Heart left ventricle (tissue), 16 donors: ENCODE data around the gene IPO11. TPM values are rescaled to one million over a fixed set of nuclear protein-coding genes. Genes with fewer than 3 reads are reported as not detected.

Source experiments
- ATAC-seq, 4 donors: fragments of 200-7000 bp; cut with Tn5 transposase; one replicate each; pipeline ENCODE4 v1.9.1; 2020 to 2022; ENCODE audit warnings: moderate library complexity in 4 of 4, mild to moderate bottlenecking in 3 of 4, moderate number of reproducible peaks in 1 of 4
- DNase-seq, 5 donors: peaks; one replicate each; pipeline ENCODE4 v3.0.0-alpha.2; 2020
- H3K27ac ChIP-seq, 12 donors: fragments of 200-600 bp; sonication (generic) in 4 of 12; one replicate each; pipeline versions ENCODE4 v1.5.0 to v1.8.0; 2016 to 2022; ENCODE audit warnings: mild to moderate bottlenecking in 2 of 12
- H3K27me3 ChIP-seq, 9 donors: fragments of 200-600 bp; sonication (generic) in 2 of 9; one replicate each; pipeline versions ENCODE4 v1.5.1 to v1.8.0; 2016 to 2022; ENCODE audit warnings: mild to moderate bottlenecking in 3 of 9
- H3K36me3 ChIP-seq, 9 donors: fragments of 200-600 bp; sonication (generic) in 2 of 9; one replicate each; pipeline versions ENCODE4 v1.5.0 to v1.8.0; 2018 to 2022; ENCODE audit warnings: mild to moderate bottlenecking in 2 of 9
- H3K4me1 ChIP-seq, 12 donors: fragments of 200-600 bp; sonication (generic) in 4 of 12; one replicate each; pipeline versions ENCODE4 v1.5.0 to v1.8.0; 2016 to 2022; ENCODE audit warnings: mild to moderate bottlenecking in 3 of 12
- H3K4me3 ChIP-seq, 12 donors: fragments of 200-600 bp; sonication (generic) in 4 of 12; one replicate each; pipeline versions ENCODE4 v1.5.0 to v1.8.0; 2017 to 2022; ENCODE audit warnings: mild to moderate bottlenecking in 9 of 12, moderate library complexity in 4 of 12
- H3K9me3 ChIP-seq, 12 donors: fragments of 200-600 bp; sonication (generic) in 4 of 12; one replicate each; pipeline versions ENCODE4 v1.5.0 to v1.8.0; 2016 to 2022; ENCODE audit warnings: mild to moderate bottlenecking in 1 of 12
- POLR2A ChIP-seq, 2 donors: fragments of 450-650 bp; IDR thresholded peaks; one replicate each; pipeline ENCODE4 v1.6.1; 2017; ENCODE audit warnings: antibody characterized with exemption in 2 of 2, mild to moderate bottlenecking in 2 of 2, moderate library complexity in 2 of 2
- WGBS, 4 donors: extraction: QIAGEN DNeasy Blood & Tissue Kit in 2 of 4; methylation state at CpG; one replicate each; pipeline versions ENCODE4 v1.1.5 to v1.1.7; 2013 to 2018; 5-methylcytosine and 5-hydroxymethylcytosine counted together
- intact Hi-C, 10 donors: fragments of 100-400 bp; cut with DNase I; formaldehyde crosslinking; loops; one replicate each; pipeline versions ENCODE4 v1.11.1 to v1.14.2; 2022
- polyA plus RNA-seq, 2 donors: library from polyadenylated mRNA; stranded (reverse); fragments of 200-250 nt; gene quantifications; one replicate each; pipeline ENCODE4 v1.2.3, GENCODE V29; 2013
- total RNA-seq, 9 donors: library from RNA; depleted of rRNA in 2 of 9; stranded (reverse); fragments of >200 nt in 2 of 9; fragmentation: NEBNext Ultra II Directional in 3 of 9; extraction: Animal tissue kit (Norgen Biotek cat#: 25700) in 3 of 9; gene quantifications; one replicate each; pipeline versions ENCODE4 v1.1.0 to v1.2.4, GENCODE V29; 2016 to 2023
- TF ChIP-seq, protein P1 (sequence below), 12 donors: fragments of 200-600 bp; sonication (generic) in 4 of 12; IDR thresholded peaks; one replicate each; pipeline versions ENCODE4 v1.5.0 to v1.8.0; 2018 to 2022; ENCODE audit warnings: antibody characterized with exemption in 12 of 12, mild to moderate bottlenecking in 5 of 12
- donor health status: ischemic (EF 13 %, LVEDD 7.1; RV severe dilation, severe dysfunction).
- donor health status: healthy with polysubstance abuse.
- donor health status: DM: no; HTN: yes; CAD: no.
- donor health status: DM: no; HTN: no; CAD: no.
- donor health status: ischemic (EF 25% LVEDD 6.9; RV normal size, moderate dysfunction).
- donor health status: ischemic (EF 25% LVEDD 5.7; RV mildly dilated, moderate dysfunction).
- donor health status: healthy.
- donor health status: DM: yes; HTN: yes; CAD: no.
- donor health status: ischemic (EF 35%, LVEDD 5.7; RV mildly dilated, moderate dysfunction).
- donor health status: nonischemic (EF 11% LVEDD 7.7; RV severe dilation, severe dysfunction).
- donor health status: DM: yes; HTN: yes; CAD: no.
- donor health status: PGD.
- donor health status: ischemic (EF 29% LVEDD 5.4; RV normal size, mild dysfunction).
- donor health status: nonischemic (EF 23%, LVEDD 6.1; RV moderate dilation, normal function).

IPO11 gene
- total and polyA plus RNA-seq, 11 donors, result 8.2 to 40.4 (median 29.1) TPM

DNA sequence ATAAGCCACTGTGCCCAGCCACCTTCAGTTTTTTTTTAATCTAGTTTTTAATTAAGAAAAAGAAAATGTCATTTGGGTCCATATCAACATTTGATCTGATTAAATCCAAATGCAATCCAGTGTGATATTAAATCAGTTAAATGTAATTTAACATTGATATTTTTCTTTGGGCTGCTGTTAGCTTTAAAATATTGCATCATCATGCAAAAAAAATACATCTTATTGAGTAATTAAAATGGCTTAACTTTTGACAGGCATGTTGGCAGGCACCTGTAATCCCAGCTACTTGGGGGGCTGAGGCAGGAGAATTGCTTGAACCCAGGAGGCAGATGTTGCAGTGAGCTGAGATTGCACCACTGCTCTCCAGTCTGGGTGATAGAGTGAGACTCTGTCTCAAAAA lies 143.4 kb downstream of the IPO11 start:
- DNase-seq (no peak), ATAC-seq (no peak)
- intact Hi-C loops, result no loop called here
- no peaks in the 10 kb centered on the region for H3K27me3 ChIP-seq
- no peaks in the 10 kb centered on the region for H3K4me1 ChIP-seq
- no peak for TF ChIP-seq POLR2A (IDR thresholded peaks at IDR 0.05)
- TF ChIP-seq, protein P1, sequence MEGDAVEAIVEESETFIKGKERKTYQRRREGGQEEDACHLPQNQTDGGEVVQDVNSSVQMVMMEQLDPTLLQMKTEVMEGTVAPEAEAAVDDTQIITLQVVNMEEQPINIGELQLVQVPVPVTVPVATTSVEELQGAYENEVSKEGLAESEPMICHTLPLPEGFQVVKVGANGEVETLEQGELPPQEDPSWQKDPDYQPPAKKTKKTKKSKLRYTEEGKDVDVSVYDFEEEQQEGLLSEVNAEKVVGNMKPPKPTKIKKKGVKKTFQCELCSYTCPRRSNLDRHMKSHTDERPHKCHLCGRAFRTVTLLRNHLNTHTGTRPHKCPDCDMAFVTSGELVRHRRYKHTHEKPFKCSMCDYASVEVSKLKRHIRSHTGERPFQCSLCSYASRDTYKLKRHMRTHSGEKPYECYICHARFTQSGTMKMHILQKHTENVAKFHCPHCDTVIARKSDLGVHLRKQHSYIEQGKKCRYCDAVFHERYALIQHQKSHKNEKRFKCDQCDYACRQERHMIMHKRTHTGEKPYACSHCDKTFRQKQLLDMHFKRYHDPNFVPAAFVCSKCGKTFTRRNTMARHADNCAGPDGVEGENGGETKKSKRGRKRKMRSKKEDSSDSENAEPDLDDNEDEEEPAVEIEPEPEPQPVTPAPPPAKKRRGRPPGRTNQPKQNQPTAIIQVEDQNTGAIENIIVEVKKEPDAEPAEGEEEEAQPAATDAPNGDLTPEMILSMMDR (IDR thresholded peaks at IDR 0.05), result no peak
- no peak overlapping the region for H3K27ac ChIP-seq
- H3K4me3 ChIP-seq, result no peak overlapping the region
- H3K9me3 ChIP-seq, result no peaks in the 10 kb centered on the region
- H3K36me3 ChIP-seq, result peaks cover 0 to 33% (median 6%) of the 10 kb centered on the region in 9 donors

DNA sequence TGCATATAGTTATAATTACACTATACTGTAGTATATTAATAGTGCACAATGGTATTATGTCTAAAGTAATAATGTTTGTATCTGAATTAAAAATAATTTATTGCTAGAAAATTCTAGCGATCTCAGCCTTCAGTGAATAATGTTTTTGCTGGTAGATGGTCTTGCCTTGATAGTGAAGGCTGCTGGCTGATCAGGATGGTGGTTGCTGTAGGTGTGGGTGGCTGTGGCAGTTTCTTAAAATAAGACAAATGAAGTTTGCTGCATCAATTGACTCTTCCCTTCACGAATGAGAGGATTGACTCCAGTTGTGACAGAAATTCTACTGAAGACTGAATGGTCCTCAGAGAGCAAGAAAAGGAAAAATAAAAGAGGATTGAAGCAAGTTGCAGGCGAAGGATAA lies 146.4 kb downstream of the IPO11 start:
- TF ChIP-seq, protein P1 (IDR thresholded peaks at IDR 0.05), result no peak
- TF ChIP-seq POLR2A (IDR thresholded peaks at IDR 0.05), result no peak
- intact Hi-C loops, result no loop called here
- no peaks in the 10 kb centered on the region for H3K4me1 ChIP-seq
- no peaks in the 10 kb centered on the region for H3K9me3 ChIP-seq
- no peak for ATAC-seq
- H3K4me3 ChIP-seq, result no peak overlapping the region
- DNase-seq, result no peak
- 90 to 99% (median 95%) methylated on average over 3 of the region's 3 CpGs for WGBS, 4 donors
- H3K36me3 ChIP-seq, result peaks cover 0 to 29% (median 8%) of the 10 kb centered on the region in 9 donors
- H3K27me3 ChIP-seq, result no peaks in the 10 kb centered on the region
- H3K27ac ChIP-seq, result no peak overlapping the region

DNA sequence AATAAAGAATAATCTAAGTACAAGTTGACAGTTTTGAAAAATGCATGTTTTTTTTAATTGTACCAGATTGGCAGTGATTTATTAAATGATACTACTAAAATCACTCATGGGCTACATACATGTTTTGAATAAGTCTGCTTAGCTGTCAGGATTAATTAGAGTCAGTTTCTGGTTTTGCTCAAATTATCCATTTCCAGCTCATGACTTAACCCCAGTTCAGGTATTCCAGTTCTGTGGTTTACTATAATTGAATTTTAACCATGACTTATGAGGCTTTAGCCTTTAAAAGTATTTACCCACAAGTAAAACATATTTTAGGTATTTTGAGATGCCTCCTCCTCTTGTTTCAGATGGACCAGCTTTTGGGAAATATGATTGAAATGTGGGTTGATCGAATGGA lies 148.2 kb downstream of the IPO11 start:
- no peak overlapping the region for H3K4me3 ChIP-seq
- no peak for TF ChIP-seq POLR2A (IDR thresholded peaks at IDR 0.05)
- TF ChIP-seq, protein P1 (IDR thresholded peaks at IDR 0.05), result no peak
- no peaks in the 10 kb centered on the region for H3K27me3 ChIP-seq
- no peaks in the 10 kb centered on the region for H3K4me1 ChIP-seq
- intact Hi-C loops, result no loop called here
- 93 to 96% (median 96%) methylated on average over 1 of the region's 1 CpG for WGBS, 4 donors
- no peak for ATAC-seq
- peaks cover 0 to 3% (median 0%) of the 10 kb centered on the region in 12 donors for H3K9me3 ChIP-seq
- peaks cover 0 to 34% (median 8%) of the 10 kb centered on the region in 9 donors for H3K36me3 ChIP-seq
- DNase-seq, result no peak
- H3K27ac ChIP-seq, result no peak overlapping the region

DNA sequence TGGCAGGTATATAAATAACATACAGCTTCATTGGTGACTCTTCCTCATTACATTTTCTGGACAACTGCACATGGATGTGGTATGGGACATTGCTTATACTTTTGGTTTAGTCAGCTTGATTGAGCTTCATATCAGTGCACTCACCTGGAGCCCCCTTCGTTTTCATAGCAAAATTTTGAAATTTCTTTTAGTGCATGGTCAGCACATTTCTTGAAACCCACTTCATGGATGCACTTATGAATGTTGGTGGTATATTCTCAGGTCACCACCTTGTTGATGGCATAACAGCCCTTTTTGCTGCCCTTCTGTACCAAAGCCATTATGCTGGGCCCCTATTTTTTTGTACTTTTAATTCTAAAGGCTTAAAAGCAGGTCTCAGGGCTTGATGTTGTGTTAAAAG lies 149.3 kb downstream of the IPO11 start:
- WGBS, 4 donors, result 88 to 100% (median 94%) methylated on average over 1 of the region's 1 CpG
- H3K36me3 ChIP-seq, result peaks cover 0 to 45% (median 8%) of the 10 kb centered on the region in 9 donors

More for the DNA sequence above, 149.3 kb downstream of the IPO11 start:
- Histone ChIP-seq H3K9me3 (peaks cover 0 to 14% (median 3%) of the 10 kb centered on the region in 12 donors), H3K4me1 (no peaks in the 10 kb centered on the region), H3K27ac (no peak overlapping the region), H3K27me3 (no peaks in the 10 kb centered on the region), H3K4me3 (no peak overlapping the region)
- TF ChIP-seq POLR2A (IDR thresholded peaks at IDR 0.05), result no peak
- TF ChIP-seq, protein P1 (IDR thresholded peaks at IDR 0.05), result no peak
- DNase-seq (no peak), ATAC-seq (no peak)
- intact Hi-C loops, result no loop called here
